Body of pancreas (tissue), 4 donors: ENCODE measurements around the gene ZBTB18.
A peak's percentile ranks its signal among the peaks of the same experiment; 100 is the strongest.
"Not testable (repeated sequence)": the region's sequence is repeated elsewhere in the genome, so short reads cannot be mapped to it uniquely, and the experiment has no call there.

ENCODE experiments used
- POLR2A ChIP-seq, 3 donors: fragments of 450-650 bp; IDR thresholded peaks; one replicate each; pipeline ENCODE4 v1.6.1; 2016; ENCODE audit warnings: antibody characterized with exemption in 3 of 3, mild to moderate bottlenecking in 2 of 3
- TF ChIP-seq, protein P1 (sequence below), 7 experiments: fragments of 450-650 bp in 4 of 7; fragments of 200-600 bp in 3 of 7; sonication (generic) in 3 of 7; IDR thresholded peaks; one replicate each; pipeline ENCODE4 v1.5.1; 2016 to 2019; ENCODE audit warnings: antibody characterized with exemption in 7 of 7

DNA sequence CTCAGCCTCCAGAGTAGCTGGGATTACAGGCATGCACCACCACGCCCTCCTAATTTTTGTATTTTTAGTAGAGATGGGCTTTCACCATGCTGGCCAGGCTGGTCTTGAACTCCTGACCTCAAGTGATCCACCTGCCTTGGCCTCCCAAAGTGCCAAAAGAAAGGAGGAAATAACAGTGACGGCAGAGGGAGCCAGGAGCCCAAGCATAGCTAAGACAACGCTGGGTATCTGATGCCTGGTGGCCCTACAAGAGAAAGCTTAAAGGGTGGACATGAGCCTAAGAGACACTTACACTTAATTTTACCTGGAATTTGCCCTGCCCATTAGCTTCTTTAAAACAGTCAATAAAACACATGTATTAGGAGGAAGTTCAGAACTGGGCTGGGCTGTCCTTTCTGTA, 36.2 kb upstream of the ZBTB18 start:
- not testable (repeated sequence) for TF ChIP-seq POLR2A (IDR thresholded peaks at IDR 0.05)
- TF ChIP-seq, protein P1, sequence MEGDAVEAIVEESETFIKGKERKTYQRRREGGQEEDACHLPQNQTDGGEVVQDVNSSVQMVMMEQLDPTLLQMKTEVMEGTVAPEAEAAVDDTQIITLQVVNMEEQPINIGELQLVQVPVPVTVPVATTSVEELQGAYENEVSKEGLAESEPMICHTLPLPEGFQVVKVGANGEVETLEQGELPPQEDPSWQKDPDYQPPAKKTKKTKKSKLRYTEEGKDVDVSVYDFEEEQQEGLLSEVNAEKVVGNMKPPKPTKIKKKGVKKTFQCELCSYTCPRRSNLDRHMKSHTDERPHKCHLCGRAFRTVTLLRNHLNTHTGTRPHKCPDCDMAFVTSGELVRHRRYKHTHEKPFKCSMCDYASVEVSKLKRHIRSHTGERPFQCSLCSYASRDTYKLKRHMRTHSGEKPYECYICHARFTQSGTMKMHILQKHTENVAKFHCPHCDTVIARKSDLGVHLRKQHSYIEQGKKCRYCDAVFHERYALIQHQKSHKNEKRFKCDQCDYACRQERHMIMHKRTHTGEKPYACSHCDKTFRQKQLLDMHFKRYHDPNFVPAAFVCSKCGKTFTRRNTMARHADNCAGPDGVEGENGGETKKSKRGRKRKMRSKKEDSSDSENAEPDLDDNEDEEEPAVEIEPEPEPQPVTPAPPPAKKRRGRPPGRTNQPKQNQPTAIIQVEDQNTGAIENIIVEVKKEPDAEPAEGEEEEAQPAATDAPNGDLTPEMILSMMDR (IDR thresholded peaks at IDR 0.05) = peak in 4 of 7 experiments; percentile 42 to 51 (median 46)
